IPS DF 4.7 (cell line): Measurements from ENCODE around the gene FGF7.
"Not testable (repeated sequence)": the region's sequence is repeated elsewhere in the genome, so short reads cannot be mapped to it uniquely, and the experiment has no call there.

Experiments
- DNase-seq: peaks from one replicate; pipeline ENCODE4 v3.0.0-alpha.2; 2013; ENCODE audit warnings: low spot score; ENCODE audit errors: extremely low read depth

The FGF7 gene

DNA sequence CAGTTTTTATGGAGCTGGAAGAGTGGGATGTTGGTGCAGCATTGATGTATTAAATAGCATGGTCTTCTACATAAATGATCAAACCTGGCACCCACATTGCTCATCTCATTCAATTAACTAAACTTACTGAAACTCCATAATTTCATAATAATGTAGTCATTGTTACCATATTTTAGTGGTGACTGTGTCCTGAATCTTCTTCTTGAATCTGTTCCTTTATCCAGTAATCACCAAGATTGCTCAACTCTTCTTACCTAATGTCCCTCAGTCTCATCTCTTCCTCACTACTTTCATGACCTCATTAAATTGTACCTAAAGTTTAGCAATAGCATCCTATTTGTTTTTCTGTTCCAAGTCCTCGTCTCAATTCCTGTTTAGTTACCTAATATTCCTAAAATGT is 69.8 kb downstream of the FGF7 start:
- no peak for DNase-seq

DNA sequence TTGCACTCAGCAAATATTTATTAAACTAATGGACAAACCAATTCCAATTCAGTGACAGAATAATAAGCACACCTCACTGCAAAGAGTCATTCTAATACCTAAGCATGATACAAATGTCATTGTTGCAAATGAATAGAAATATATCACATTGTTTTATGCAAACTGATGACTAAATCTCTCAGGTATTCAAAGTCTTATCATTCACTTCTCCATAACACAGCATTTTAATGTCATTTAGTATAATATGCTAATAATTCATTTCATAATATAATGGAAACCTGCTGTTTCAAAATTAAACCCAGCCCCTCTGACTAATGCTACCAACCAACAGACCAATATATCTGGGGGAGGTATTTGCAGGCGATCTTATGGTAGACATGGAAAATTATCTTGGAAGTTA is 71.8 kb downstream of the FGF7 start:
- no peak for DNase-seq

DNA sequence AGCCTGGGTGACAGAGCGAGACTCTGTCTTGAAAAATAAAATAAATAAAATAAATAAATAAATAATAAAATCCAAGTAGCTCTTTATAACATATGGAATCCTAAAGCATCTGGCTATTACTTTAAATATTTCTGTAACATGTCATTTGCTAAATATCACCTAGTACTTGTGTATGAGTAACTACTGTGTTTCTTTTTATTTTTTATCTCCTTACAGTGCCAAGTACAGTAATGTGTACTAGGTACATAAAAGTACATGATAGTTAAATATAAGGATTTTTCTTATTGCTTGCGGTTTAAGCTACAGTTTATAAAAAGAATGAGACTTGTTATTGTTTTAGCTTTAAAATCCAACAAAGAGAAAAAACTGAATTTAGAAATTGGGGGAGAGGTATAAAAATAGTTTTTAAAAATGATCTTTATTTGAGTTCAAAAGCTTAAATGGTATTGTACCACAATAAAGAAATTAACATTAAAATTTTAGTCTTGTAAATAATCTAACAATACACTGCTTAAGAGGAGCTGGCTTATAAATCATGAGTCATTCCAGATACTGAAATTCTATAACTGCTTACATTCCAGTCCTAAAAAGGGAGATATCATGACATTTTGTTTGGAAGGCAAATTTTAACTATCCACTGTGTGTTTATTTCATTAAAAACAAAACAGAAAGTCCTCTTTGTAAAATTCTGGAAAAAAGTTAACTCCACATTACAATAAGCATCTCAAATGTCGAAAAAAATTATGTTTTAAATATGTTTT is 73.1 kb downstream of the FGF7 start:
- no peak for DNase-seq

DNA sequence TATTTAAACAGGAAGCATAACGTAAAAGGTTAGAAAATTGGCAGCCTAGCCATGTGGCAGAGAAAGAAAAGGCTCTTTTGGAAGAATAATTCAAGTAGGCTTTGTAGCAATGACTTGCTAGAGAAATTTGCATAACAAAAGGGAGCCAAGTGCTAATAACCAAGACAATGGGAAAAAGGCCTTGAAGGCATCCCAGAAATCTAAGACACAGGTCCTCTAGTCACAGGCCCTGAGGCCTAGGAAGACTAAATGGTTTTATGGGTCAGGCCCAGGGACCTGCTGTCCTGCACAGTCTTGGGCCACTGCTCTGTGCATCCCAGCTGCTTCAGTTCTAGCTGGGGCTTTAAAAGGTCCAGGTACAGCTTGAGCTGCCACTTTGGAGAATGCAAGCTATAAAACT is 78.5 kb downstream of the FGF7 start:
- DNase-seq, result no peak

DNA sequence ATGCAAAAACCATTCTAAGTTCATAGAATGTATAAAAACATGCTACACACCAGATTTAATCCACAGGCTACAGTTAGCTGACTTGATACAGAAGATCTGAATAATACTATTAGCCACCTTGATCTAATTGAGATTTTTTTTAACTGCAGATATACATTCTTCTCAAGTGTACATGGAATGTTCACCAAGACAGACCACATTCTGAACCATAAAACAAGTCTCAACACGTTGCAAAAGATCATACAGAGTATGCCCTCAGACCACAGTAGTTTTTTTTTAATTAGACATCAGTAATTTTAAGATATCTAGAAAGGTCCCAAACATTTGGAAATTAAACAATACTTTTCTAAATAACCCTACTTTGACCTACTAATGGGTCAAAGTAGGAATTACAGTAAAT is 83.3 kb downstream of the FGF7 start:
- DNase-seq, result no peak

DNA sequence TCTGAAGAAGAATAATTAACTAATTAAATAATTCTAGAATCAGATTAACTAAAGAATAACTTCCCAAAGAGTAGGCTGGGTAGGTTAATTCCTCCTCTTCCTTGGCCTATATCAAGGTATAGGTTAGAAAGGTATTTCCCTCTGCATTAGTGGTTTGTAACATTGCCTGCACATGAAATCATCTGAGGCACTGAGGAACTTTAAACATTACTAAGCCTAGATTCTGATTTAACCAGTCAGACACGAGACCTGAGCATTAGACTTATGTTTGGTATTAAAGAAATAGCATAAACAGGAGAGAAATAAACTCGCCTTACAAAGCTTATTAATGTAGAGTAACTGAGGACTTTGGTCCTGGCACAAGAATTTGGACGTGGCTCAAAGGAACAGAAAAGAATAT is 84.2 kb downstream of the FGF7 start:
- no peak for DNase-seq

DNA sequence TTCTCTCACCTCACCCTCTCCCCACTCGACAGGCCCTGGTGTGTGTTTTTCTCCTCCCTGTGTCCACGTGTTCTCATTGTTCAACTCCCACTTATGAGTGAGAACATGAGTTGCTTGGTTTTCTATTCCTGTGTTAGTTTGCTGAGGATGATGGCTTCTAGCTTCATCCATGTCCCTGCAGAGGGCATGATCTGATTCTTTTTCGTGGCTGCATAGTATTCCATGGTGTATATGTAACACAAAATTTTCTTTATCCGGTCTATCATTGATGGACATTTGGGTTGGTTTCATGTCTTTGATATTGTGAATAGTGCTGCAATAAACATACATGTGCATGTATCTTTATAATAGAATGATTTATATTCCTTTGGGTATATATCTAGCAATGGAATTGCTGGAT is 89.7 kb downstream of the FGF7 start:
- not testable (repeated sequence) for DNase-seq

DNA sequence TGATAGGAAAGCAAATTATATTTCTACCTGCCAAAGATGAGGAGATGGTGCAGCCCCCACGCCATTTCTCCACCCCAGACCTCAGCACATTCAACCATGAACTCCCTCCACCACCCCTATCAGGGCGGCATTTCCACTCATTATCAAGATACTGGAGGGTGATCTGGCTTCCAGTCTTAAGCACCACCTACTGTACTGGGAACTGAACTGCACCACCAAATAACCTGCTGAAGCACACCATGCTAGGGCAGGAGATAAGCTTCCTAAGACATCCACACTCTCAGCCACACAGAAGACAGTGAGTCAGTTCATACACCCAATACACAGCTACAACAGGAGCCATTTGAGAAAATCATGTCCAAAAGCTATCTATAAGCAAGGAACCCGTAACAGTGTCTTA is 98.8 kb downstream of the FGF7 start:
- DNase-seq, result no peak

DNA sequence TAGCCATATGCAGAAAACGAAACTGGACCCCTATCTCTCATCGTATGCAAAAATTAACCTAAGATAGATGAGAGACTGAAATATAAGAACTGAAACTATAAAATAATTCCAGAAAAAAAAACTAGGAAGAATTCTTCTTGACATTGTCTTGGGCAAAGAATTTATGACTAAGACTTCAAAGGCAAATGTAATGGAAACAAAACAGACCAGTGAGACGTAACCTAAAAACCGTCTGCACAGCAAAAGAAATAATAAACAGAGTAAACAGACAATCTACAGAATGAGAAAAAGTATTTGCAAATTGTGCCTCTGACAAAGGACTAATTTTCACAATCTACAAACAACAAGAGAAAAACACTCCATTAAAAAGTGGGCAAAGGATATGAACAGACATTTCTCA is 105.2 kb downstream of the FGF7 start:
- no peak for DNase-seq

DNA sequence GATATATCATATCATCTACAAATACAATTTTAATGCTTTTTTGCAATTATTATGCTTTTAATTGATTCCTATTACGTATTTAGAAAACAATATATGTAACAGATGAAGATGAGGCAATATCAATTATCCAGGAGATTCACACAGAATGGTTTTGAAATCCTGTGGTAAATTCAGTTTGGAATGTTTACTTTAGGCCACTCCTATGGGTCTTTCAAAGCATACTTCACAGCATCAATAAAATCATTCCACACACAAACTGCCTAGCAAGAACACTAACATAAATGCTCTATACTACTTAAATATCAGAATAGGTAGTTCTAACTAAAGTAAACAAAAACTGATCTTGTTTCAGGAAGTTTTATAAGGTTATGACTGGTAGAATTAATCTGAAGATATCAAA is 107.0 kb downstream of the FGF7 start:
- no peak for DNase-seq
